Left colon (tissue), 2 donors: ENCODE results near the gene VPS18. TPM values are rescaled to one million over a fixed set of nuclear protein-coding genes. Genes with fewer than 3 reads are reported as not detected.

Experiments used
- ATAC-seq: fragments of 200-7000 bp; cut with Tn5 transposase; one replicate; pipeline ENCODE4 v1.9.1; 2020; ENCODE audit warnings: mild to moderate bottlenecking, moderate library complexity
- DNase-seq, 2 donors: peaks; one replicate each; pipeline ENCODE4 v3.0.0-alpha.2; 2020
- intact Hi-C, 2 donors: fragments of 100-400 bp; cut with DNase I in 1 of 2; cut with micrococcal nuclease in 1 of 2; formaldehyde crosslinking; loops; one replicate each; pipeline versions ENCODE4 v1.11.2 to v1.14.0; 2022; cut with DNase I, micrococcal nuclease
- total RNA-seq, 2 donors: library from RNA; stranded (reverse); fragmentation: NEBNext Ultra II Directional; extraction: Animal tissue kit (Norgen Biotek cat#: 25700); gene quantifications; one replicate each; pipeline ENCODE4 v1.2.1, GENCODE V29; 2021
- donor health status: DM: no; HTN: no; CAD: no.
- donor health status: DM: yes; HTN: yes; CAD: no.

VPS18 gene
- total RNA-seq, 2 donors from 2014 or later: 20.8 to 20.9 TPM

GRCh38 chr15:40863660-40864270, 30.5 kb upstream of the VPS18 start:
- ATAC-seq: peak; percentile 45
- DNase-seq: no peak

GRCh38 chr15:40867199-40867598, 27.1 kb upstream of the VPS18 start:
- ATAC-seq (no peak), DNase-seq (no peak)
- intact Hi-C loops: no loop called here

More at GRCh38 chr15:40863660-40864270, 30.5 kb upstream of the VPS18 start:
- intact Hi-C loops: no loop called here

- intact Hi-C loops: no loop called here
- ATAC-seq: no peak
Measured at GRCh38 chr15:40869686-40870085, 24.6 kb upstream of the VPS18 start.

GRCh38 chr15:40870716-40871115, 23.5 kb upstream of the VPS18 start:
- intact Hi-C loops: no loop called here
- no peak for ATAC-seq

More at GRCh38 chr15:40869686-40870085, 24.6 kb upstream of the VPS18 start:
- no peak for DNase-seq

DNA sequence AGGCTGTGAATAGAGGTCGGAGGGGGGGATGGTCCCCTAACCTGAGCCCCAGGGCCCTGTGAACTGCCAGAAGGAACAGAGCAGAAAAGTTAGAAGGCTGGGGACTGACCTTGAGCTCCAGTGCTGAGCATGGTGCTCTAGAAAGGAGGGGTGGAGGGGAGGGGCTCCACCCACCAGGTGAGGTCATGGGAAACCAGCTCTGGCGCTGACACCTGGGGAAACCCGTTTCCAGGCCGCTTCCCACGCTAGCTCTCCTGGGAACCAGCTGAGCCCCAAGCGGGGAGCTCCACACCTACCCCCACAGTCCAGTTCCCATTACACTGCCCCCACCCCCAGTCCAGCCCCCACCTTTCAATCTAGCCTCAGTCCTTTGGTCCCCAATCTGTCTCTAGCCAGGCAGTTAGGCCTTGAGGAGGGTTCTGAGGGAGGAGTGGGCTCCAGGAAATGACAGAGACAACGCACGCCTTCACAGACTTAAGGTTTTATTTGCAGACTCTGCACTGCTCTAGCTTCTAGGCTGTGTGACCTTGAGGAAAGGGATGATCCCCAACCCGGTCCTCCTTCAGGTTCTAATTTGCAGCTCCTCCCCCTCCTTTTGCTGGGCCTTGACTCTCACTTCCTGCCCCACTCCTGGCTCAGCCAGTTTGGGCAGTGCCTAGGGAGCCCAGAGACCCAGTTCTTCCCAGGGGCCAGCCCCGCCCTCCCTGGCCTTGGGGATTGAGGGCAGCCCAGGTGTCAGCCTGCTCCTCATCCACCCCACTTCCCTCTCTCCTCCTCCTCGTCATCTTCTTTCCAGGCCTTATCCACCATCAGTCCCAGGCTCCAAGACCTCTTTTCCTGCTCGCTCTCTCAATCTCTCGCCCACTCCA, 22.3 kb upstream of the VPS18 start:
- intact Hi-C loops: no loop called here
- DNase-seq (peak; percentile 83), ATAC-seq (peak; percentile 75)

More at GRCh38 chr15:40870716-40871115, 23.5 kb upstream of the VPS18 start:
- DNase-seq: no peak

GRCh38 chr15:40872791-40873693, 21.2 kb upstream of the VPS18 start:
- intact Hi-C loops: no loop called here
- ATAC-seq (no peak), DNase-seq (no peak)

GRCh38 chr15:40873694-40874561, 20.3 kb upstream of the VPS18 start, which contains the start of gene RHOV:
RHOV (minus strand) TSS chr15:40874234; CDS start chr15:40874139, 95 bp downstream.
- peak; percentile 75 for ATAC-seq
- intact Hi-C loops: no loop called here
- DNase-seq: peak; percentile 88 to 91

DNA sequence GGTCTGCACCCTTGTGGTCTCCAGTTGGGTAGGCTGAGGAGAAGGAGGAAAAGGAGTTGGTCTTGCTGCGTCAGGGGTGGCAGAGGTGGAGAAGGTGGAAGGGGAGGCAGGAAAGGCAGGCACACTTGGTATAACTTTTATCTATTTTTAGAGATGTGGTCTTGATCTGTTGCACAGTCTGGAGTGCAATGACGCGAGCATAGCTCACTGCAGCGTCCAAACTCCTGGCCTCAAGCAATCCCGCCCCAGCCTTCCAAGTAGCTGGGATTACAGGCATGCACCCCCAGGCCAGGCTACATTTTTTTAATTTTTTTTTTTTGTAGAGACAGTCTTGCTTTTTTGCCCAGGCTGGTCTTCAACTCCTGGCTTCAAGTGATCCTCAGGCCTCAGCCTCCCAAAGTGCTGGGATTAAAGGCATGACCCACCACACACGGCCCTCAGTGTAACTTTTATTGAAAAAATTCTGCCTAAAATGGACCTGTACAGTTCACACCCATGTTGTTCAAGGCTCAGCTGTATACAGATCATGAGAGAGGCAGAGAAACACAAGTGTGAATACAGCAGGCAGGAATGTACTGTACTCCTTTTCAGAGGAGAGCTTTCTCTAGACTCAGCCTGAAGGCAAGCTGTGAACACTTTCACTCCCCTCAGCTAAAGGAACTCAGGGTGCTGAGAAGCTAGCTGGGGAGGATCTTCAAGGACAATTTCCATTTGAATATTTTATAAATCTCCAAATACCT, 18.1 kb upstream of the VPS18 start:
- ATAC-seq (no peak), DNase-seq (no peak)
- intact Hi-C loops: no loop called here

DNA sequence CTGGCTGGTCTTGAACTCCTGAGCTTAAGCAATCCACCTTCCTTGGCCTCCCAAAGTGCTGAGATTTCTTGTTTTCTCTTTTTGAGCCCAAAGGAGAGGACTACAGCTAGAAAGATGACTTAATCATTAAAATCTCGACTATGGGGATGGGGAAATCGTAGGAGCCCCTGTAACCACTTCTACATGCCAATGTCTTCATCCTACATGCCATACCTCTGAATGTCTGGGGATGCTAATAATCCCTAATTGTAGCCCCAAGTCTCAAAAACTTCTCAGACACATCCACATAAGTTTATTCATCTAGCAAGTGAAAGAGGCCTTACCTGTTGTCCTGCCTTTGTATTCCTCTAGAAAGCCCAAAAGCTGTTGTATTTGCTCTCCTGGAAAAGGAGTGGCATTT, 16.6 kb upstream of the VPS18 start:
- no peak for DNase-seq
- intact Hi-C loops: no loop called here
- ATAC-seq: no peak

GRCh38 chr15:40878785-40879184, 15.5 kb upstream of the VPS18 start:
- DNase-seq (no peak), ATAC-seq (peak; percentile 44)
- intact Hi-C loops: no loop called here

DNA sequence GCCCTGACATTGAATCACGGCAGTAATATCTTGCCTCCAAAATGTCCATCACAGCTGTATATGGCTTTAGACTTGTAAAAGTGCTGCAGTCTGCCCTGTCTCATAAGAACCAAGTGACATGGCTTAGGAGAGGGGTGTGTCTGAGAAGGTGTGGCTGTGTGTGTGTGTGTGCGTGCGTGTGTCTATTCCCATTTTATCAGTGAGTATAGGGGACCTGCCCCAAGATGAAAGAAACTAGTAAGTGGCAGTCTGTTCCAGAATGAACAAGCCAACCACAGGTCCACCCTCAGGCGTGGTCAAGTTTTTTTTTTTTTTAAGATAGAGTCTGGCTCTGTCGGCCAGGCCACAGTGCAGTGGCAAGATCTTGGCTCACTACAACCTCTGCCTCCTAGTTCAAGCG, 14.6 kb upstream of the VPS18 start:
- DNase-seq (peak in 1 of 2 donors; percentile 70), ATAC-seq (peak; percentile 95)
- intact Hi-C loops: no loop called here

GRCh38 chr15:40881351-40881750, 12.9 kb upstream of the VPS18 start:
- DNase-seq (no peak), ATAC-seq (no peak)
- intact Hi-C loops: no loop called here

- DNase-seq: no peak
- peak; percentile 23 for ATAC-seq
- intact Hi-C loops: no loop called here
Measured at GRCh38 chr15:40886586-40886985, 7.7 kb upstream of the VPS18 start.

- intact Hi-C loops: no loop called here
- no peak for ATAC-seq
- no peak for DNase-seq
Measured at GRCh38 chr15:40889112-40889511, 5.1 kb upstream of the VPS18 start.

DNA sequence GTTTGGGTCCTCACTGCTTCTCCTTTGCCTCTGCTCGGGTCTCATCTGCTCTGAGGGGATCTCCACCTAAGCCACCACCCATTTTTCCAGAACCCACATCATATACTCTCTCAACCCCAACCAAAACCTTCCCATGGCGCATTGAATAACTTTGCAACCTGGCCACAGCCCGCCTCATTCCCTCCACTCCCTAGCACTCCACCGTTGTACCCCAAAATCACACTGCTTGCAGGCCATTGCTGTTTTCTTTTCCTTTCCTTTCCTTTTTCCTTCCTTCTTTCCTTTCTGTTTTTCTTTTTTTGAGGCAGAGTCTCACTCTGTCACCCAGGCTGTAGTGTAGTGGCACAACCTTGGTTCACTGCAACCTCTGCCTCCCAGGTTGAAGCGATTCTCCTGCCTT, 3.1 kb upstream of the VPS18 start:
- no peak for DNase-seq
- ATAC-seq: no peak
- intact Hi-C loops: loop anchor here in 1 of 2 donors (5.0 kb wide), 1 partner anchor 34 kb away; no protein-coding TSS in a partner anchor

DNA sequence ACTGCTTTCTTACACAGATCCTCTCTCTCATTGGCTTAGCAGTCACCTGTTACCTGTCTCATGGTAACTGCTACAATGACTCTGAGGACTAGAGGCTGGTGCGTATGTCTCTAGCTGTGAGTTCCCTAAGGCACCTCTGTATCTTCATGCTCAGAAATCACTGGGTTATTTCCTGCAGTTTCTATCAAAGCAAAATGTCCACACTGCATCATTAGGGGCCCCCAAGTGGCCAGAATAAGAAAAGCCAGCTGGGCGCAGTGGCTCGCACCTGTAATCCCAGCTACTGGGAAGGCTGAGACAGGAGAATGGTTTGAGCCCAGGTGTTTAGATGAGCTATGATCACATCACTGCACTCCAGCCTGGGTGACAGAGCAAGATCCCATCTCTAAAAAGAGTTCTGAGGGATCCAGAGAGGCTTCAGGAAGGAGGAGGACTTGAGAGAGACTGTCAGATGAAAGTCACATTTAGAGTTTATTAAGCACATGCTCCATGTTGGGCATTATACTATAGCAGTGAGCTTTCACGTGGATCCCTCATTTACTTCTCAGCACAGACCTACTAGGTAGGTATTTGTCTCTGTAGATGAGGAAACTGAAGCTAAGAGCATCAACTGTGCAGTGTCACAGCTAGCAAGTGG, 2.3 kb upstream of the VPS18 start:
- intact Hi-C loops: loop anchor here in 1 of 2 donors (5.0 kb wide), 1 partner anchor 35 kb away; no protein-coding TSS in a partner anchor
- peak; percentile 51 for ATAC-seq

More for the DNA sequence above, 2.3 kb upstream of the VPS18 start:
- peak in 1 of 2 donors; percentile 67 for DNase-seq
